GM19025 (cell line): ENCODE measurements around the gene ZNF606.
"Not testable (repeated sequence)": the region's sequence is repeated elsewhere in the genome, so short reads cannot be mapped to it uniquely, and the experiment has no call there.

Experiments
- ATAC-seq: cut with Tn5 transposase; IDR thresholded peaks from one replicate; pipeline ENCODE4 v1.9.1; 2021; ENCODE audit warnings: mild to moderate bottlenecking, low read depth, moderate library complexity; ENCODE audit not compliant: unreplicated experiment

Gene ZNF606

DNA sequence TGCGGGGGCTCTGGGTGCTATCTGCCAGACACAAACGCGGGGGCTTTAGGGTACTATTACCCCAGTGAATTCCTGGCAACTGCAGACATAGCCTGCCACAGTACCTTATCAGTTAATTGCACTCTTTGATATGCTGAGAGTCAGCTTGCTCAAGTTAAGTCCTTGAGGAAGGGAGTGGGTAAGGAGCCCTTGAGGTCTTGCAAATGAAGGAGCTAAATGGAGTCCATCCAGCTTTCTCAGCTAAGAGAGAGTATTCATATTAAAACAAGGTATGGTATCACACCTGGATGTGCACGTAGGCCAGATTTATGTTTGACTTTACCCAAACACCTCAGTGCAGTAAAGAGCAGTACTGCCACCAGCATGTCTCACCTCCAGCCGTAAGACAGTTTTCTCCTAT, 11.5 kb upstream of the ZNF606 start:
- no peak for ATAC-seq

DNA sequence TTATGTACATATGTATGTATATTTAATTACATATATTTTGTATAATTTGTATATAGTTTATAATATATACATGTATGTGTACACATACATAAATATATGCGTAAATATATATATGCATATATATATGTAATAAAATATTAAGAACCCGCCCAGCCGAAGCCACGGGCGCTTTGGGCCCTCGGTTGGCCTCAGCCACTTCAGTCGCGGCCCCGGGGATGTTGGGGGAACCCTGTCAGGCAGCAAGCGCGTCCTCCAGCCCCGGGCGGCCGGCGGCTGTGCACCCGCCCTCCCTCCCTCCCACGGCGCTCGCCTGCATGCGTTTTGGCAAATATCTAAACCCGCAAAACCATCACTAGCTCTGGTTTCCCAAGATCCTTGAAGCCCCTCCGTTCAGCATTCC, 7.9 kb upstream of the ZNF606 start:
- no peak for ATAC-seq

DNA sequence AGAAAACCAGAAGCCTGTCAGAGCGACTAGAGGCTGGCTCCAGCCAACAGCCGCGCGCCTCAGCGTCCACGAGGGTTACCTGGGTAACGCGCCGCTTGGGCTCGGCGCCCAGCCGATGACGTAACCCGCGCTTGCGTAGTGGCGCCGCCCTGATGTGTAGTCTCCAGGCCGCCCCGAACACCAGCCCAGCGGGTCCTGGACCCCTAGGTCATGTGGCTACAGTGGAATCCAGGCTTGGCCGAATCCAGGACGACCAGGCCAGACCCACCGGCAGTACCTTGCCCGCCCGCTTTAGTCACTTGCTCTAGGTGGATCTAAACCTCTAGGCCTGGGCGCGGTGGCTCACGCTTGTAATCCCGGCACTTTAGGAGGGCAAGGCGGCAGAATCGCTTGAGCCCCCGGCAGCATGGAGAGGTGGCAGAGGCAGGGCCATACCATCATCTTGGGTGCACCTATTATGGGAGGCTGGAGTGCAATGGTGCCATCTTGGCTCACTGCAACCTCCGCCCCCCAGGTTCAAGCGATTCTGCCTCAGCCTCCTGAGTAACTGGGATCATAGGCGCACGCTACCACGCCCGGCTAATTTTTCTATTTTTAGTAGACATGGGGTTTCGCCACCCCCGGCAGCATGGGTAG, 7.2 kb upstream of the ZNF606 start:
- no peak for ATAC-seq

DNA sequence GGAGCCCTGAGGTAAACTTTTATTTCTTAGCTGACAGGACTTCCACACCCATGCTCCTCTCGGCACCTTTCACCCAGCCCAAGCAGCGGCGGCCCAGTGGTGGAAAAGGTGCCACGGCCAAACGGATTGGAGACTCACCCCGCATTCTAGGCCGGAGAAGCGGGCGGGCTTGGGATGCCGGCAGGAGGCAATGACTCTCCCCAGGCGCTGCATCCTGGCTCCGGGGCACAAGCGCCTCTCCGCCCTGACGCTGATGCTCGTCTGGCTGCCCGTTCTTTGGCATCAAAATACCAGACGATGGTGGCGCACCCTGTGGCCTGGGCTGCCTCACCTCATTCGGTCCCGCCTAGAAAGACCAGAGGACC, 6.7 kb upstream of the ZNF606 start:
- ATAC-seq = no peak

DNA sequence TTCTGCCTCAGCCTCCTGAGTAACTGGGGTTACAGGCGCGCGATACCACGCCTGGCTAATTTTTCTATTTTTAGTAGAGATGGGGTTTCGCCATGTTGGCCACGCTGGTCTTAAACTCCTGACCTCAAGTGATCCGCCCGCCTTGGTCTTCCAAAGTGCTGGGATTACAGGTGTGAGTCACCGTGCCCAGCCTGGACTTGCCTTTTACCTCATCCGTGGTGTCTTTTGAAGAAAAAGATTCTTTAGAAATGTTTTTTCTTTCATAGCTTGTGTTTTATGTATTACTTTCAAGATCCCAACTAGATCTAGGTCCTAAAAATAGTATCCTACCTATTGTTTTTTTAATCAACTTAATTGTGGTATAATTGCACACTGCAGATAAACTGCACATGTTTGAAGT, 6.3 kb upstream of the ZNF606 start:
- not testable (repeated sequence) for ATAC-seq

DNA sequence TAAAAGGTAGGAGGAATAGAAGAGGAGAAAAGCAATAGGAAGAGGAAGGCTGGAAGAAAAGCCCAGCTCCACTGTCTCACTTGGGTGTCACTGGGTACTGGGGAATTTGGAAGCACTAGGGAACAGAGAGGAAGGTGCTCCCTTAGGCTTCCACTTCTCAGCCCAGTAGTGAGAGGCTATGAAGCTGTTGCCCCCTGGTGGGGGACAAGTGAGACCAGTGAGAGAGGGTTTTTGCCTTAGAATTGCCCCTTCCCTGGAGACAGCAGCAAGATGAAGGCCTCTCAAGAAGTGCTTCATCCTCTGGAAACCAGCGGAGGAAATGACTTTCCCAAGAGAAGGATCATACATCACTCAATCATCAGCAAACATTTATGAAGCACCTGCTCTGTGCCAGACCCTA, 4.7 kb upstream of the ZNF606 start:
- no peak for ATAC-seq

DNA sequence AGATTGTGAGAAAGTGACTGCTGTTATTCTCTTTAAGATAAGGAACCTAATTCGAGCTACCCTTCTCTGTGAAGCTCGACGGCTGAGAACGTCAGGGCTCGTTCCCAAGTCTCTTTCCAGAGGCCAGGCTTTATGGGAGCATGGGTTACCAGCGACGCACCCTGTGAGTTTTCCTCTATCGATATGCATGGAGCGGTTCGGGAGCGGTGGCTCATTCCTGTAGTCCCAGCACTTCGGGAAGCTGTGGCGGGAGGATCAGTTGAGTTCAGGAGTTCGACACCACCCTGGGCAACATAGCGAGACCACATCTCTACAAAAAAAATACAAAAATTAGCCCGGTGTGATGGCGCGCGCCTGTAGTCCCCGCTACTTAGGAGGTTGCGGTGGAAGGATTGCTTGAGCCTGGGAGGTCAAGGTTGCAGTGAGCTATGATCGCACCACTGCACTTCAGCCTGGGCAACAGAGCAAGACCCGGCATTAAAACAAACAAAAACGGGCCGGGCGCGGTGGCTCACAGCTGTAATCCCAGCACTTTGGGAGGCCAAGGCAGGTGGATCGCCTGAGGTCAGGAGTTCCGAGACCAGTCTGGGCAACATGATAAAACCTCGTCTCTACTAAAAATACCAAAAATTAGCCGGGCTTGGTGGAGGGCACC, 681 bp upstream of the ZNF606 start:
- no peak for ATAC-seq

DNA sequence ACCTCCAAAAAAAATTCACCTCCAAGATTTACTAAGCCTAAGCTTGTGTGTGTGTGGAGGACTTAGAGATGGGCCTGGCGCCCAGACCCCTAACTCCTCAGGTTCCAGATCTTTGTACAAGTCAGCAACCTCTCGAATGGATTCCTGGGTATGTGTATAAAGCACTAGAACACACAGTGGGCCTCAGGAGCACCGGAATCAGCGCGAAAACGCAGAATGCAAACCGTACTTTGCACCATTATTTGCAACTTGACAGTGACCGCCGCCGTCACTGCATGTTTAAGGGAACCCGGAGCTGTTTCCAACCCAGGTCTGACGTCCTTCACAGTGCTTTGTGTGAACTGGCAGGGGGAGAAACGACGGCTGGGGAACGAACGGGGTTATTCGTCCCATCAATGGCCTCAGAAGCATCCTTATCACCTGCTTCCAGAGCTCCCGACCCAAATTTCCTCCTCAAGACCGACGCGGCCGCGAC, 688 bp downstream of the ZNF606 start:
- no peak for ATAC-seq

DNA sequence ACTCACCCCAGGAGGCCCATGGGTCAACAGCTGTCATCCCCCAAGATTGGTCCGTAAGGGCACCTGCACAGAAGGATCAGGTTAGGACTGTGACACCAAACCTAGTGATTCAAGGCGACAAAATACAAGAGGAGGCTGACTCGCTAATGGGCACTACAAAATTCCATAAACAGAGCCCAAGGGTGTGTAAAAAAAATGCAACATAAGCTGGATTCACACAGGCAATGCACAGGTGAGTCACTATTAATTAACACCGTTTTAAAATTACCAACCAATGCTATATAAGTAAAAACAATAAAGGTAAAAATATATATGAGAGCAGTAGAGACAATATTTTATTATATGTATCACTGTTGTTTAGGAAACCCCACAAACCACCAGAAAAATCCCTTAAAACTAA, 1.9 kb downstream of the ZNF606 start:
- no peak for ATAC-seq

DNA sequence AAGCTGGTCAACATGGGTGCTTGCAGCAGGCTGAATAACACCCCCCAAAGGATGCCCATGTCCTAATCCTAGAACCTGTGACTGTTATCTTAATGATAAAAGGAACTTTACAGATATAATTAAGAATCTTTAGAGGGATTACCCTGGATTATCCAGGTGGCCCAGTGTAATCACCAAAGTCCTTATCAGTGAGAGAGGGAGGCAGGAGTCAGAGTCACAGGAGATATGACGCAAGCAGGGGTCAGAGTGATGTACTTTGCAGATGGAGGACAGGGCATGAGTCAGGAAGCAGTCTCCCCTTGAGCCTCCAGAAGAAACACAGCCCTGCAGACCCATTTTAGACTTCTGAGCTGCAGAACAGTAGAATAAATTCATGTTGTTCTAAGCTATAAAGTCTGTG, 9.8 kb downstream of the ZNF606 start:
- ATAC-seq = no peak

DNA sequence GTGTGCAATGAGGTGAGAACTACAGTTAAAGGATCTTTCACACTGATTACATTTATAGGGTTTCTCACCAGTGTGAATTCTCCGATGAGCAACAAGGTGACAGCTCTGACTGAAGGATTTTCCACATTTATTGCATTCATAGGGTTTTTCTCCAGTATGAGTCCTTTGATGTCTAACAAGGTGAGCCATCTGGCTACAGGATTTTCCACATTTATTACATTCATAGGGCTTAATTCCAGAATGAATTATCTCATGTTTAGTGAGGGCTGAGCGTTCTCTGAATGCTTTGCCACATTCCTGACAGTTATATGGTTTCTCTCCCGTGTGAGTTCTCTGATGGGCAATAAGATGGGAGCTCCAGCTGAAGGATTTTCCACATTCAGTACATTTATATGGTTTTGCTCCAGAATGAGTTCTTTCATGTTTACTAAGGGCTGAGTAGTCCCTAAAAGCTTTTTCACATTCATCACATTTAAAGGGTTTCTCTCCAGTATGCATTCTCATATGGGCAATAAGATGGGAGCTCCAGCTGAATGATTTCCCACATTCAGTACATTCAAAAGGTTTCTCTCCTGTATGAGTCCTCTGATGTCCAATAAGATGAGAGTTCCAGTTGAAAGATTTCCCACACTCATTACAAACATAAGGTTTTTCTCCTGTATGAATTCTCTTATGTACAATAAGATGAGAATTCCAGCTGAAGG, 23.9 kb downstream of the ZNF606 start:
- ATAC-seq = no peak

DNA sequence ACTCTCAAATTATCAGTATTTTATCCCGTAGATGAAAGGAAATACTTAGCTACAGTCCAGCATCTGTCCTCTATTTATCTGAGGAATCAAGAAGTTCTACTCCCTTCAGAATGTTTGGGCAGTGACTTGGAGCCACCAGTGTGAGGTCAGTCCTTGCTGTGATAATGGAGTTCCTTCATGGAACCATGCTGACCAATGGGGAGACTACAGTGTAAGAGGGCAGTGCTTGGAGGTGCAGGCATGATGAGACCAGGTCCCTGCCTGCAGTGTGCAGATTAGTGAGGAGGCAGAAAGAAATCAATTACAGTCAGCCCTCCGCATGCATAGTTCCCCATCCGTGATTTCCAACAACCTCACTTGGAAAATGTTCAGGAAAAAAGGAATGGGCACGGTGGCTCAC, 28.2 kb downstream of the ZNF606 start, which contains the start of gene C19orf18:
Gene C19orf18, minus strand, starts transcription at position 101 of the 400 bp plus-strand sequence. CDS start 102 bp downstream, outside the sequence.
- no peak for ATAC-seq

DNA sequence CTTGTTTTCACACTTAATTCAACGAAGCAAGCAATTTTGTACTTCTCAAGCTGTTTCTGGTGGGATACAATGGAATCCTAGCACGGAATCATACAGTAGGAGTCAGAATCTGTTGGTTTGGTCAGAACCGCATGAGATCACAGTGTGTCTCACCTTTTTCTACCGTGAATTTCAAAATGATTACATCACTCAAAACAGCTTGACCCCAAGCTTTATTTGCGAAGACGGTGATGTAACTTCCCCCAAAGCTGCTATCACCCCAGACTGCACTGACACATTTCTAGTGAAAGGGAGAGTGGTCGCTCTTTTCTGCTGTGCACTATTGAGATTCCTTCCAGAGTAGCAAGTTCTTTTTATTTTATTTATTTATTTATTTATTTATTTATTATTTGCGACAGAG, 37.9 kb downstream of the ZNF606 start:
- no peak for ATAC-seq

DNA sequence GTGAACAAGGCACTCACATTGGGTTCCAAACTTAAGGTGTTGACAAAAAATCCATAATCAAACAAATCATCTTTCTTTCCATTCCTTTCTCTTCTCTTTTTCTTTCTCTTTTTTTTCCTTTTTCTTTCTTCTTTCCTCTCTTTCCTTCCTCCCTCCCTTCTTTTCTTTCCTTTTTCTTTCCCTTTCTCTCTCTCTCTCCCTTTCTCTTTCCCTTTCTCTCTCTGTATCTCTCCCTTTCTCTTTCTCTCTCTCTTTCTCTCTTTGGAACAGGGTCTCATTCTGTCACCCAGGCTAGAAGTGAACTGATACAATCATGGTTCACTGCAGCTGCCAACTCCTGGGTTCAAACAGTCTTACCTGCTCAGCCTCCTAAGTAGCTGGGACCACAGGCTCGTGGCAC, 40.8 kb downstream of the ZNF606 start:
- ATAC-seq = no peak

DNA sequence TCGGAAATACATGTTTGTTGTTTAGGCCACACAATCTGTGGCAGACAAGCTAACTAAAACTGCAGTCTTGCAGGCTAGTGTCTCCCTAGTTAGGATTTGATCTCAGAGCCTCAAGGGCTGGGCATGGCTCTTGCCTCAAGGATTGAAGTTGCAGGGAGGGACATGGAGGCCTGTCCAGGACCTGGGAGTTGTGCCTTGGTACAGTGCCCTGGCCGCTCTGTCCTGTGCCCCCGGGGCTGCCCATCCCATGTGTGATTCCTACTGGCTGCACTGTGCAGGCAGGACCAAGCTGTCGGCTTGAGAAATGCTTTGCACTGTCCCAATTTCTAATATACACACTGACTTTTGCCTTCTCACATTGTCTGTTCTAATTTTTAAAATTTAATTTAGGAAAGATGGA, 47.6 kb downstream of the ZNF606 start:
- no peak for ATAC-seq

DNA sequence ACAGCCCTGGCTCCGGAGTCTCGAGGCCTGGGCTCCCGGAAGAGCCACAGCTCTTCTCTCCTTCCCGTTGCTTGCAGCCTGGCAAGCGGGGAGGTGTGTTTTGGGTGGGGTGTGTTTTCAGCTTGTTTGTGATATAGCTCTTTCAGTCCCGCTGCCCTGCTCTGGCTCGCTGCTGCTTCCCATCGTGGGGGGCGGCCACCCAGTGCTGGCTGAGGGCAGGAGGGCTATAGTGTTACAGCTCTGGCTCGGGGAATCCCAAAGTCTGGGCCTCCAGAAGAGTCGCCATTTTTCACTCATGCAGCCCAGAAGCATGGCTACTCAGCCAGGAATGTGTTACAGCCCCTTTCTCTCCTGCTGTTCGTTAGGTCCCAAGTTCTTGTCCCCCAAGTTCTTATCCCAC, 52.9 kb downstream of the ZNF606 start:
- no peak for ATAC-seq

DNA sequence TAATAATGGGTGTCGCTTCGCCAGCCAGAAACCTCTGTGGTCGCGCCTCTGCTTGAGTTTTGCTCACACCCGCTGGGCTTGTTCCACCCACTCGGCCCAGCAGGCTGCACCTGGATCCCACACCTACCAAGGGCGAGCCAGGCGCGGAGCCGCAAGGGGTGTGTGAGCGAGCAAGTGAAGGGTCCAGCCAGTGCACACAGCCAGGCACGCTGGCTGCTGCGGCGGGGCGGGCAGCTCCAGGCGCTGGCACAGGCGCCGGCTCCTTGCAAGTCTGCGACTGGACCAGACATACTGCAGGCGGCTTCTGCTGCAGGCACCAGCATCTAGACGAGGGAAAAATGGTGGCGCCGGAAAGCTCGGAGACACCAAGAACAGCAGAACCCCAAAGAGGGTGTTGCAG, 53.3 kb downstream of the ZNF606 start:
- ATAC-seq = no peak

DNA sequence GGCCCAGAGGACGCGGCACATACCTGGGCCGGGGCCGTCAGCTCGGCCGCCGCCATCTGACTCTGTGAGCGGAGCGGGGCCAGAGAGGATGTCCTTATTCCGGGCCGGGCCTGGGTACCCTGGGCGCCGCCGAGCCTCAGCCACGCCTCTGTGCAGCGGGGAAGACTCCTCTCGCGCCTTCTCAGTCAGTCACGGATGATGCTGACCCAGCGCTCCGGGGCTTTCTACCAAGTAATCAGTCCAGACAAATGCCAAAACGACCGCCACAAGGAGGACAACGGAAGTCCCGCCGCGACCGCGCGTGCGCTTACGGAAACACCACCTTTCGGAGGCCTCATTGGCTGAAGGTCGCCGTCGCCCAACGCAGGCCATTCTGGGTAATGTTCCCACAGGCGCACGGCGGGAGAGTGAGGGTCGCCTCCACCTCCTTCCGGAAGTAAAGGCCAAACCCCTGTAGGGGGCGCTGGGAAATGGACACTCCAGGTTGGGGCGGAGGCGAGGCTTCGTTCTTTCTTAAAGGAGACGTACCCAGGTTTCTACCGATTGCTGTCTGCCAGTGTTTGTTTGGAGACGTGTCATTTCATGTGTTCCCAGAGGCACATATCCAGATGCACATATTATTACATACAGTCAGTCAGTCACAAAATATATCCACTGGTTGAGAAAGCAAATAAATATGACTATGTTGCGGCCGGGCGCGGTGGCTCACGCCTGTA, 55.0 kb downstream of the ZNF606 start, which contains the start of gene ZNF256:
Gene ZNF256, minus strand, starts transcription at position 288 of the 716 bp plus-strand sequence. Its CDS starts 232 bp downstream, at position 56.
- peak; percentile 93 for ATAC-seq

DNA sequence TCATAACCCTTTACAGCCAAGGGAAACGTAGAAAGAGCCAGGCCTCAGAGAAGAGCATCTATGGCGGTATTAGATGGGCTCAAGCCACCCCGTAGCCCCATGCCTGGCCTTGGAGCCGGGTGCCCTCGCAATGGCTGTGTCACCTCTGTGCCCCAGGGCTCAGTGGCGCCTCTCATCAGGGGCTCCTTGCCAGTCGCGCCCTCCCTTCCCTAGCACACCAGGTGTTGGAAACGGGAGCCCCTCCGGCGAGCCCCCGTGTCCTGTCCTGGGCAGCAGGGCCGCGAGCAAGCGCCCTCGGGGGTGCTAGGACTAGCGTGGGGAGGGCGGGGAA, 55.6 kb downstream of the ZNF606 start:
- ATAC-seq = no peak

DNA sequence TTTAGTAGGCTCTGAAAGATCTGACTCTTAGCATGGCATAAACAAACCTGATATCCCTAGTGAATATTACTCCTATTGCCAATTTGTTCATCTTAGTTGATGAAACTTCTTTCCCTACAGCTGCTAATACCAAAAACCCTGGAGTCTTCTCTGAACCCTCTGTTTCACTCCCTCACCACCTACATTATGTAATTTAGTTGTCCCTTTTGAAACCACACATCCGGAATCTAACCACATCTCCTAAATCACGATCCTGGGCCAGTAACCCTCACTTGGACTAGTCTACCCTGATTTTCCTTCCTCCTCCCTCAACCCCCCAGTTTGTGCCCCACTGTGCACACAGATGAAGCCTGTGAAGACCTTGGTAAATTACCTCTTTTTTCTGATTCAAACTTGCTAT, 56.3 kb downstream of the ZNF606 start:
- ATAC-seq = no peak

DNA sequence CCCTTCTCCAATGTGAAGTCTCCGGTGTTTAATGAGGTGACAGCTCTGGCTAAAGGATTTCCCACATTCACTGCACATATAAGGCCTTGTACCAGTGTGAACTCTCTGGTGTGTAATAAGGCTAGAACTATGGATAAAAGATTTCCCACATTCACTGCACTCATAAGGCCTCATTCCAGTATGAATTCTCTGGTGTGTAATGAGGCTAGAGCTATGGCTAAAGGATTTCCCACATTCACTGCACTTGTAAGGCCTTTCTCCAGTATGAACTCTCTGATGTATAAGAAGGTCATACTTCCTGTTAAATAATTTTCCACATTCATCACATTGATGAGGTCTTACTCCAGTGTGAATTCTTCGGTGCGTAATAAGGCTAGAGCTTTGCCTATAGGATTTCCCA, 61.0 kb downstream of the ZNF606 start:
- ATAC-seq = no peak
